AG04450 (cell line): ENCODE results near the gene UGCG. TPM values are rescaled to one million over a fixed set of nuclear protein-coding genes. Genes with fewer than 3 reads are reported as not detected.
"Not testable (repeated sequence)": the region's sequence is repeated elsewhere in the genome, so short reads cannot be mapped to it uniquely, and the experiment has no call there.

Experiments used
- CTCF ChIA-PET: fragments of 300-600, 350-600 bp; formaldehyde crosslinking; extraction: SDS; loops from one replicate; lab custom pipeline; 2022; ENCODE audit warnings: antibody characterized with exemption, inconsistent platforms; lab: Charles Lee
- POLR2A ChIA-PET: fragments of 350-600 bp; formaldehyde crosslinking; extraction: SDS; loops from one replicate; lab custom pipeline; 2021; ENCODE audit warnings: antibody characterized with exemption, inconsistent platforms; lab: Yijun Ruan, JAX
- DNase-seq: peaks from one replicate; pipeline ENCODE4 v3.0.0-alpha.2; 2011; ENCODE audit warnings: low read depth, low spot score
- H3K27ac ChIP-seq: one replicate; pipeline ENCODE4 v1.5.1; 2012; ENCODE audit warnings: low read depth, low read length, control low read depth
- H3K27me3 ChIP-seq: one replicate; pipeline ENCODE4 v1.6.0; 2012; ENCODE audit warnings: low read length; ENCODE audit not compliant: control insufficient read depth, insufficient read depth
- H3K4me3 ChIP-seq: 2 replicates; pipeline ENCODE4 v1.5.1; 2011; ENCODE audit warnings: mild to moderate bottlenecking, low read depth, low read length, control low read depth
- H3K9me3 ChIP-seq: 2 replicates; pipeline ENCODE4 v1.5.1; 2012; ENCODE audit warnings: low read length; ENCODE audit not compliant: control insufficient read depth, insufficient read depth
- CTCF ChIP-seq: IDR thresholded peaks from 2 replicates; pipeline ENCODE4 v1.5.1; 2011; ENCODE audit warnings: low read depth, low read length, control low read depth, inconsistent platforms
- polyA plus RNA-seq: library from polyadenylated mRNA; depleted of rRNA; stranded (reverse); fragments of >200 nt; gene quantifications from 2 replicates; pipeline ENCODE4 v1.2.3, GENCODE V29; 2011

UGCG gene
- polyA plus RNA-seq, 1 experiment, result 149 TPM

GRCh38 chr9:111870774-111871498 lies 25.7 kb upstream of the UGCG start:
- ChIA-PET POLR2A (no interaction called here), CTCF (no interaction called here)
- TF ChIP-seq CTCF, result no peak
- H3K27me3 ChIP-seq, result no peaks in the 10 kb centered on the region
- H3K9me3 ChIP-seq, result no peaks in the 10 kb centered on the region
- H3K4me3 ChIP-seq, result no peak overlapping the region
- DNase-seq, result no peak
- H3K27ac ChIP-seq, result no peak overlapping the region

- ChIA-PET POLR2A (no interaction called here), CTCF (no interaction called here)
- DNase-seq, result no peak
- no peak overlapping the region for H3K27ac ChIP-seq
- H3K4me3 ChIP-seq, result no peak overlapping the region
- H3K9me3 ChIP-seq, result no peaks in the 10 kb centered on the region
- H3K27me3 ChIP-seq, result no peaks in the 10 kb centered on the region
- no peak for TF ChIP-seq CTCF
These were observed 25.1 kb upstream of the UGCG start for GRCh38 chr9:111871499-111871855.

- ChIA-PET CTCF (interaction anchor here (0.6 to 1.0 kb wide), 2 partner anchors 202 to 275 kb away, joined by 4 to 5 read pairs; no protein-coding TSS in a partner anchor), POLR2A (no interaction called here)
These were observed 23.7 kb upstream of the UGCG start for GRCh38 chr9:111872886-111873285.

GRCh38 chr9:111873901-111874300 lies 22.7 kb upstream of the UGCG start:
- no peak overlapping the region for H3K27ac ChIP-seq
- no peak for TF ChIP-seq CTCF
- no peak for DNase-seq
- no peaks in the 10 kb centered on the region for H3K27me3 ChIP-seq
- ChIA-PET CTCF (interaction anchor here (1.0 kb wide), 1 partner anchor 201 kb away, joined by 5 read pairs; no protein-coding TSS in a partner anchor), POLR2A (no interaction called here)
- no peaks in the 10 kb centered on the region for H3K9me3 ChIP-seq
- no peak overlapping the region for H3K4me3 ChIP-seq

More at GRCh38 chr9:111872886-111873285, 23.7 kb upstream of the UGCG start:
- Histone ChIP-seq H3K27ac (no peak overlapping the region), H3K9me3 (no peaks in the 10 kb centered on the region), H3K27me3 (no peaks in the 10 kb centered on the region), H3K4me3 (no peak overlapping the region)
- DNase-seq, result no peak
- no peak for TF ChIP-seq CTCF

GRCh38 chr9:111874500-111874899 lies 22.1 kb upstream of the UGCG start:
- no peak for DNase-seq
- Histone ChIP-seq H3K9me3 (no peaks in the 10 kb centered on the region), H3K4me3 (no peak overlapping the region), H3K27ac (no peak overlapping the region), H3K27me3 (no peaks in the 10 kb centered on the region)
- CTCF ChIA-PET, result no interaction called here
- POLR2A ChIA-PET, result no interaction called here
- no peak for TF ChIP-seq CTCF

- H3K27me3 ChIP-seq, DNase-seq, H3K27ac ChIP-seq, POLR2A ChIA-PET, CTCF ChIA-PET, H3K9me3 ChIP-seq, H3K4me3 ChIP-seq: not testable (repeated sequence)
These were observed 21.3 kb upstream of the UGCG start for GRCh38 chr9:111875291-111875690.

GRCh38 chr9:111875691-111876090 lies 20.9 kb upstream of the UGCG start:
- POLR2A ChIA-PET, H3K27me3 ChIP-seq, CTCF ChIA-PET, H3K4me3 ChIP-seq, H3K9me3 ChIP-seq, H3K27ac ChIP-seq, DNase-seq: not testable (repeated sequence)
